Smooth muscle cell (in vitro differentiated cells): Measurements from ENCODE around the gene SURF6. TPM values are rescaled to one million over a fixed set of nuclear protein-coding genes. Genes with fewer than 3 reads are reported as not detected.

Source experiments
- DNase-seq: peaks from one replicate; lab custom pipeline; 2025; ENCODE audit not compliant: unreplicated experiment; lab: John Stamatoyannopoulos, UW
- H2AFZ ChIP-seq: fragments of 200-600 bp; sonication (generic); 2 replicates; pipeline ENCODE4 v1.6.0; 2016; ENCODE audit warnings: antibody characterized with exemption, low read depth, mild to moderate bottlenecking
- H3F3A ChIP-seq: fragments of 200-600 bp; sonication (generic); 2 replicates; pipeline ENCODE4 v1.6.0; 2017; ENCODE audit warnings: antibody characterized with exemption, low read depth
- H3K27ac ChIP-seq: fragments of 200-600 bp; sonication (generic); 2 replicates; pipeline ENCODE4 v1.5.1; 2016; ENCODE audit warnings: low read depth, mild to moderate bottlenecking
- H3K27me3 ChIP-seq: fragments of 200-600 bp; sonication (generic); 2 replicates; pipeline ENCODE4 v1.6.1; 2016; ENCODE audit warnings: low read depth, mild to moderate bottlenecking
- H3K36me3 ChIP-seq: fragments of 200-600 bp; sonication (generic); 2 replicates; pipeline ENCODE4 v1.5.1; 2016; ENCODE audit warnings: low read depth
- H3K4me1 ChIP-seq: fragments of 200-600 bp; sonication (generic); 2 replicates; pipeline ENCODE4 v1.5.1; 2016; ENCODE audit warnings: low read depth
- H3K4me2 ChIP-seq: fragments of 200-600 bp; sonication (generic); 2 replicates; pipeline ENCODE4 v1.6.0; 2016; ENCODE audit warnings: mild to moderate bottlenecking
- H3K4me3 ChIP-seq: fragments of 200-600 bp; sonication (generic); 2 replicates; pipeline ENCODE4 v1.5.1; 2016; ENCODE audit warnings: mild to moderate bottlenecking
- H3K79me2 ChIP-seq: fragments of 200-600 bp; sonication (generic); 2 replicates; pipeline ENCODE4 v1.6.0; 2016; ENCODE audit warnings: low read depth, mild to moderate bottlenecking
- H3K9ac ChIP-seq: fragments of 200-600 bp; sonication (generic); 2 replicates; pipeline ENCODE4 v1.6.0; 2016; ENCODE audit warnings: low read depth
- H3K9me3 ChIP-seq: fragments of 200-600 bp; sonication (generic); replicated peaks from 2 replicates; pipeline ENCODE4 v1.5.1; 2016; ENCODE audit warnings: low read depth
- H4K20me1 ChIP-seq: fragments of 200-600 bp; sonication (generic); 2 replicates; pipeline ENCODE4 v1.6.0; 2016; ENCODE audit warnings: low read depth
- CTCF ChIP-seq: fragments of 200-600 bp; sonication (generic); IDR thresholded peaks from 2 replicates; pipeline ENCODE4 v1.5.1; 2017; ENCODE audit warnings: borderline replicate concordance, mild to moderate bottlenecking, antibody characterized with exemption; ENCODE audit not compliant: insufficient read depth, poor library complexity, severe bottlenecking
- WGBS: methylation state at CpG from one replicate; pipeline ENCODE4 v1.1.7; 2016; ENCODE audit warnings: low lambda C conversion rate; 5-methylcytosine and 5-hydroxymethylcytosine counted together
- polyA plus RNA-seq: library from polyadenylated mRNA; unstranded; fragments of >200 nt; fragmentation: Nextera tagmentation; extraction: Ambion mirVana; gene quantifications from 2 replicates; pipeline ENCODE4 v1.2.1, GENCODE V29; 2016
- total RNA-seq: library from RNA; depleted of rRNA; stranded (reverse); fragments of >200 nt; gene quantifications from 2 replicates; pipeline ENCODE4 v1.2.3, GENCODE V29; 2014

SURF6 gene
- total and polyA plus RNA-seq, 2 experiments from 2014 or later = 8.1 to 17.8 TPM

GRCh38 chr9:133369422-133369821, 33.4 kb upstream of the SURF6 start:
- H3K27ac ChIP-seq = no peak overlapping the region

GRCh38 chr9:133368249-133368881, 32.4 kb upstream of the SURF6 start:
- whole genome bisulfite sequencing = 87% methylated on average over 18 of the region's 18 CpGs
- H2AFZ ChIP-seq = no peak overlapping the region
- H3K9ac ChIP-seq = no peak overlapping the region
- H3K27ac ChIP-seq = no peak overlapping the region
- H3K27me3 ChIP-seq = no peaks in the 10 kb centered on the region
- H3K79me2 ChIP-seq = peaks cover 87% of the 10 kb centered on the region
- no peak for TF ChIP-seq CTCF
- no peak overlapping the region for H3K4me3 ChIP-seq
- H4K20me1 ChIP-seq = peaks cover 100% of the 10 kb centered on the region
- no peak overlapping the region for H3K4me2 ChIP-seq
- peaks cover 32% of the 10 kb centered on the region for H3F3A ChIP-seq
- peaks cover 13% of the 10 kb centered on the region for H3K36me3 ChIP-seq
- H3K9me3 ChIP-seq = no peaks in the 10 kb centered on the region
- DNase-seq = no peak
- H3K4me1 ChIP-seq = peaks cover 7% of the 10 kb centered on the region

More at GRCh38 chr9:133369422-133369821, 33.4 kb upstream of the SURF6 start:
- Histone ChIP-seq H3K36me3 (peaks cover 13% of the 10 kb centered on the region), H3K4me2 (no peak overlapping the region), H3K9me3 (no peaks in the 10 kb centered on the region), H3K79me2 (peaks cover 95% of the 10 kb centered on the region), H3F3A (peaks cover 36% of the 10 kb centered on the region), H3K4me1 (peaks cover 12% of the 10 kb centered on the region), H4K20me1 (peaks cover 100% of the 10 kb centered on the region), H3K27me3 (no peaks in the 10 kb centered on the region), H2AFZ (no peak overlapping the region), H3K4me3 (no peak overlapping the region), H3K9ac (no peak overlapping the region)
- no peak for DNase-seq
- 94% methylated on average over 6 of the region's 6 CpGs for WGBS
- TF ChIP-seq CTCF = no peak

- Histone ChIP-seq H3K79me2 (peaks cover 83% of the 10 kb centered on the region), H3K36me3 (peaks cover 13% of the 10 kb centered on the region), H3K4me3 (no peak overlapping the region), H3K27me3 (no peaks in the 10 kb centered on the region), H3K4me2 (no peak overlapping the region), H2AFZ (no peak overlapping the region), H3F3A (peaks cover 35% of the 10 kb centered on the region), H3K4me1 (peaks cover 7% of the 10 kb centered on the region), H3K9me3 (no peaks in the 10 kb centered on the region), H4K20me1 (peaks cover 100% of the 10 kb centered on the region), H3K27ac (no peak overlapping the region), H3K9ac (no peak overlapping the region)
- TF ChIP-seq CTCF = no peak
- WGBS = 96% methylated on average over 10 of the region's 10 CpGs
- no peak for DNase-seq
Measured at GRCh38 chr9:133367778-133368177, 31.8 kb upstream of the SURF6 start.

- Histone ChIP-seq H3K4me3 (no peak overlapping the region), H2AFZ (no peak overlapping the region), H3K9me3 (no peaks in the 10 kb centered on the region), H3F3A (peaks cover 35% of the 10 kb centered on the region), H4K20me1 (peaks cover 100% of the 10 kb centered on the region), H3K36me3 (peaks cover 14% of the 10 kb centered on the region), H3K27me3 (no peaks in the 10 kb centered on the region), H3K4me1 (peaks cover 7% of the 10 kb centered on the region), H3K9ac (no peak overlapping the region), H3K4me2 (no peak overlapping the region), H3K79me2 (peaks cover 77% of the 10 kb centered on the region), H3K27ac (no peak overlapping the region)
- WGBS = 96% methylated on average over 22 of the region's 22 CpGs
- no peak for TF ChIP-seq CTCF
- no peak for DNase-seq
Measured at GRCh38 chr9:133367221-133367620, 31.2 kb upstream of the SURF6 start.
